Measurements from ENCODE around the gene B2M.

DNA sequence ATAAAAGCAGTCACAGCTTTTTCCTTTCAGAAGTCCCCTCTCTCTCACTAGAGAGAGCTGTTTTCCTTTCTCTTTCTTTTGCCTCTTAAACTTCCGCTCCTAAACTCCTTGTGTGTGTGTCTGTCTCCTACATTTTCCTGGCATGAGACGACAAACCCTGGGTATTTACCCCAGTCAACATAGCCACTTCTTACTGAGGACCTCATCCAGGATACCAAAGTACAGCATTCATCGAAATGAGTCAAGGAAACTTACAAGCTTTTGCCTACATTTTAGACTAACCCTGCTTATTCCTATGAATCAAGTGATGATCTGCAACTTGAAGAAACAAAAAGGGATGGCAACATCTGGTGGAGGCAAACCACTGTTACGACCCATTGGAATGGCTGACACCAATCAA lies 16.9 kb upstream of the B2M start:
- TF ChIP-seq, protein P1, sequence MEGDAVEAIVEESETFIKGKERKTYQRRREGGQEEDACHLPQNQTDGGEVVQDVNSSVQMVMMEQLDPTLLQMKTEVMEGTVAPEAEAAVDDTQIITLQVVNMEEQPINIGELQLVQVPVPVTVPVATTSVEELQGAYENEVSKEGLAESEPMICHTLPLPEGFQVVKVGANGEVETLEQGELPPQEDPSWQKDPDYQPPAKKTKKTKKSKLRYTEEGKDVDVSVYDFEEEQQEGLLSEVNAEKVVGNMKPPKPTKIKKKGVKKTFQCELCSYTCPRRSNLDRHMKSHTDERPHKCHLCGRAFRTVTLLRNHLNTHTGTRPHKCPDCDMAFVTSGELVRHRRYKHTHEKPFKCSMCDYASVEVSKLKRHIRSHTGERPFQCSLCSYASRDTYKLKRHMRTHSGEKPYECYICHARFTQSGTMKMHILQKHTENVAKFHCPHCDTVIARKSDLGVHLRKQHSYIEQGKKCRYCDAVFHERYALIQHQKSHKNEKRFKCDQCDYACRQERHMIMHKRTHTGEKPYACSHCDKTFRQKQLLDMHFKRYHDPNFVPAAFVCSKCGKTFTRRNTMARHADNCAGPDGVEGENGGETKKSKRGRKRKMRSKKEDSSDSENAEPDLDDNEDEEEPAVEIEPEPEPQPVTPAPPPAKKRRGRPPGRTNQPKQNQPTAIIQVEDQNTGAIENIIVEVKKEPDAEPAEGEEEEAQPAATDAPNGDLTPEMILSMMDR (IDR thresholded peaks at IDR 0.05): no peak
- TF ChIP-seq EP300 (IDR thresholded peaks at IDR 0.05): no peak
- no peak for TF ChIP-seq POLR2A (IDR thresholded peaks at IDR 0.05)
